Stomach (tissue), 4 donors: ENCODE results near the gene CARD8.

Experiments used
- CTCF ChIP-seq, 7 experiments: fragments of 450-650 bp in 4 of 7; fragments of 200-600 bp in 3 of 7; sonication (generic) in 3 of 7; IDR thresholded peaks; one replicate each; pipeline ENCODE4 v1.5.1; 2016 to 2019; ENCODE audit warnings: antibody characterized with exemption in 7 of 7, control low read depth in 2 of 7, mild to moderate bottlenecking in 1 of 7
- POLR2A ChIP-seq, 4 donors: fragments of 450-650 bp; IDR thresholded peaks; one replicate each; pipeline ENCODE4 v1.6.1; 2016; ENCODE audit warnings: antibody characterized with exemption in 4 of 4, control low read depth in 2 of 4, mild to moderate bottlenecking in 1 of 4, moderate library complexity in 1 of 4

- TF ChIP-seq CTCF (IDR thresholded peaks at IDR 0.05) (no peak), POLR2A (IDR thresholded peaks at IDR 0.05) (no peak)
Observed at GRCh38 chr19:48196933-48197665, 58.6 kb downstream of the CARD8 start.
